Adipose tissue (tissue), 3 donors: ENCODE data around the gene ATXN1. TPM values are rescaled to one million over a fixed set of nuclear protein-coding genes. Genes with fewer than 3 reads are reported as not detected.

Source experiments
- H3K27ac ChIP-seq: one replicate; pipeline ENCODE4 v1.5.1; 2013; ENCODE audit warnings: low read depth, low read length
- WGBS, 3 donors: extraction: QIAGEN DNeasy Blood & Tissue Kit; methylation state at CpG; one replicate each; pipeline ENCODE4 v1.1.7; 2013; 5-methylcytosine and 5-hydroxymethylcytosine counted together
- polyA plus RNA-seq, 3 donors: library from polyadenylated mRNA; stranded (reverse); fragments of 200-250 nt; gene quantifications; one replicate each; pipeline ENCODE4 v1.2.3, GENCODE V29; 2013
- donor health status: healthy with polysubstance abuse.
- donor health status: Bipolar disorder and iron deficiency.
- donor health status: healthy.

The ATXN1 gene
- polyA plus RNA-seq, 3 donors: 2.6 to 7.2 (median 6.8) TPM

DNA sequence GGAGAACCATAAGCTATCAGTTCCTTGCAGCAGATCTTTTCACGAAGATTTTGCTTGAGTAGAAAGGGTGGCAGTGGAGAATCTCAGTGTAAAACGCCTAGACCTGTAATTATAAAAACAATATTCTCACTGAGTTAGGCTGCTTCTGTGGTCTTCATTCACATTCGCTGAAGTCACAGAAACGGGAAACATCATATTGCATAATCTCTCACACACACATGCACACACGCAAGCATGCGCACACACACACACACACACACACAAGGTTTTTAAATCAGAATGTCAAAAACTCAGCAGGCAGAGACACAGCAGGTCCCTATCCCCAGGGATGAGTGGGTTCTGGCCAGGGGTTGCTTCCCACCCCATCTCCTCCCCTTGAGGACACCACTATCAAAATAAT, 175.5 kb downstream of the ATXN1 start:
- WGBS, 3 donors: 54 to 79% (median 70%) methylated on average over 6 of the region's 6 CpGs
- no peak overlapping the region for H3K27ac ChIP-seq

DNA sequence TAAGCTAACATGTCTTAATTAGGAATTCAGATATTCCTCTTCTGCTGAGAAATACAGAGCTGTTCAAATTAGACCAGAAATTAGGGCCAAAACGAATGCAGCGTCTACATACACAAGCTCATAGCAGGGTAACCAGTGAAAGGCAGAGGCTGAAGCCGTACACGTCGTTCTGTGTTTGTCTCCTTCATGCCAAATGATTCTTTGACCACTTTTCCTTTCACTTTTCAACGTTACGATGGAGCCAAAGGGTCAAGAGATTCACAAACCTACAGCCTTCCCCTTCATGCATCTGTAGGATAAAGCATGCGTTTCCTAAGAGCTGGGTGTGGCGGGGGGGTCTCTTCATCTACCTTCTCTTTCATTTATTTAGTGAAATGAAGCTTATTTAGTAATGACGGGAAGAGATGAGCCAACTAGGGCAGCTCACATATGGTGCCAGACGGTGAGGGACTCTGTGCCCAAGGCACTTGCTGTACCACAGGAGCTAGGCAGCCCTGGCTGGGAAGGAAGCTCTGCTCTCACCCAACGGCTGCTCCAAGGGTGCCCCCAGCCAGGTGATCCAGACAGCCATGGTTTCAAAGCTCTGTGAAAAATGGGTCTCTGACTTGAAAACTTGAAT, 178.0 kb downstream of the ATXN1 start:
- no peak overlapping the region for H3K27ac ChIP-seq
- WGBS, 3 donors: 70 to 84% (median 83%) methylated on average over 12 of the region's 12 CpGs

DNA sequence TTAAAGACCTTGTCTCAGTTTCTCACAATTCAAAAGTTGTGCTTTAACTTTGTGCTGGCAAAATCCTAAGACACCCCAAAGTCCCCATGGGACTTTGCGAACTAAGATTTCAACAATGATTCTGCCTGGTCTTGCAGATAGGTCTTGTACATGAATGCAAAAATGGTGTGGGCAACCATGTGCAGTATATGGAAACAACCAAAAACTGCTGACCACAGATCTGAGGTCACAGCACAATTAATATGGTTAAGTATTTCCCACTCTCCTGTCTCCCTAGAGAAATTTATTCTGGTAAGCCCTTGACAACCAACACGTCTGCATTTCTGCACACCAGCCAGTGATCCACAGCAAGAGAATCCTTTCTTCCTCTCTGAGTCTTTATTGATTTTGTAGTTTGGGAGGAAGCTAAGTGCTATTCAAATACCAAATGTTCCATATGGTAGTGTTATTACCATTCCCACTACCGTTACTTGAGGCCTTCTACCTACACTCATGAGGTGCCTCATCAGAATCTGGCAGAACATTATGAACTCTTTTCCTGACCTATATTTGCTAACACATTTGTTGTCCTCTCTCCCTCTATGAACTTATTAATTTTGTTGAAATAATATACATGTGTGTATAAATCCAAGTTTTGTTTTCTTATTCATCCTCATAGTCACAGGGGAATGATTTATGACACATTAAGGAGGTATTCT, 178.7 kb downstream of the ATXN1 start:
- WGBS, 3 donors: 80 to 92% (median 81%) methylated on average over 3 of the region's 3 CpGs

DNA sequence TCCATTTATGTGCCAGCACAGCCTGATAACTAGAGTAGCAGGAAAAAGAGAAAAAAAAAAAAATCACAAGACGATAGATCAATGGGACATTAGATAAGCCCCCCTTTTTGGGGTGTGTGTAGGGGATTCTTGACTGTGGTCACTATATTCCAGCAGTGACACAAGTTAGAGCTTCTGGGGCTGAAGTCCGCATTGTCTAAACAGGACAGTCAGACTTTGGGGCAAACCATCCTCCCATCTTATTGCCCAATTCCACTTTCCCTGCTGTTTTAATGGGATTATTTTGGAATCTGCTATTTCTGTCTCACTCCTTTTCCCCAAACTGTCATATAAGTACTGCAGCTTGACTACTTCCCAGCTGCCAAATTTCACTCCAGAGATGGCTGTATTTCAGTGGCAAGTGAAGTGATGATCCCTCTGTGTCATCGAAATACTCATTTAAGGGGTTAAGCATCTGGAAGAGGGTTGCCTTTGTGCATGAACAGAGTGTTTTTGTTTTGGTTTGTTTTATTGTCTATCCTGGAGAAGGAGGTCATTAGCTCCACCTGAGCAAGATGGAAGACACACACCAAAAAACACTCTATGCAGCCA, 182.5 kb downstream of the ATXN1 start:
- no peak overlapping the region for H3K27ac ChIP-seq
- 79 to 96% (median 93%) methylated on average over 3 of the region's 3 CpGs for WGBS, 3 donors

More for the DNA sequence above, 178.7 kb downstream of the ATXN1 start:
- H3K27ac ChIP-seq: no peak overlapping the region

DNA sequence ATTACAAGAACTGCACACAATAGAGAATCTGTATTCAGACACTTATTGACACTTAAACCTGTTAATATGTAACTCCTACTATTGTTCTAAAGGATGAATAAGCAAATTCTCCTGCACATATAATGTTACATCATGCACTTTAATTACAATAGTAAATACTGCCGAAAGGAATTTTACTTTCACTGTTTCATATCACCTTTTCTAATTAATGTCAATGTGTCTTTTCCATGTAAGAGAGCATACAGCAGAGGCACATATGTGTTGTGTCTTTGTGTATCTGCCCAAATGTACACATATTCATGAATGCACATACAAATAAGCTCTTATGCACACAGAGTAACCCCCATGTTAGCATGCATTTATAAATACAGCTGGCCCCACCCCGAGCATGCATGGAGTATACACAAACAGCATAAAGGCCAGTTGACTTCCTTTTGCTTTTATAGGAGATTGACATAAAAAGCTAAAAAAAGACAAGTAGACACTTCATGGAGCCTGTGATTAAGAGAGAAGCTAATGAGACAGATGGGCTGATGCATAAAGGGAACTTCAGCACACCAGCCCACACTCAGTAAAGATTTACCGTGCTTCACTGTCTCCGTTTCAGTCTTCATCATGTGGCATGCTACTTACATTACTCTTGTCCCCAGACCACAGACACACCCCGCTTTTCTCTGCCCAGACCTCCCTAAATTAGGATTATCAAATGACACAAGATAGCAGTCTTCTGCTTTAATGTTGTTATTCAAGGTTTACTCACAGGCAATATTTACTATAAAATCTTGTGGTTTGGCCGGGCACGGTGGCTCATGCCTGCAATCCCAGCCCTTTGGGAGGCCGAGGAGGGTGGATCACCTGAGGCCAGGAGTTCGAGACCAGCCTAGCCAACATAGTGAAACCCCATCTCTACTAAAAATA, 184.6 kb downstream of the ATXN1 start:
- no peak overlapping the region for H3K27ac ChIP-seq
- WGBS, 3 donors: 89 to 92% (median 91%) methylated on average over 9 of the region's 9 CpGs

DNA sequence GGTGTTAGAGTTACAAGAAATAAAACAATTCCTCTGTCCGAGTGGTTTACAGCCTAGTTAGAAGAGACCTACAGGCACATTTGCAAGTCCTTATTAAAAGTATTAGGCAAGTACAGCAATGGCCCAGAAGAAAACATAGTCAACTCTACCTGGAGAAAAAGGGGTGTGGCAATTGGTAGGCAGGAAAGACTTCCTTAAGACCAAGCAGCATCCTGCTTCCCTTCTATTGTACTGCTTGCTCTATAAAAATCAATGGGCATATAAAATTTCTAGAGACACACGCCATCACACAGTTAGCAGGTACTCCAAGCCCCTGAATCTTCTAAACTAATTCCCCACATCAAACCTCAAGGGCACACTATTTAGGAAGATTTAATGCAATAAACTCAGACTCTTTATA, 185.6 kb downstream of the ATXN1 start:
- 94 to 98% (median 98%) methylated on average over 2 of the region's 2 CpGs for WGBS, 3 donors
- no peak overlapping the region for H3K27ac ChIP-seq

DNA sequence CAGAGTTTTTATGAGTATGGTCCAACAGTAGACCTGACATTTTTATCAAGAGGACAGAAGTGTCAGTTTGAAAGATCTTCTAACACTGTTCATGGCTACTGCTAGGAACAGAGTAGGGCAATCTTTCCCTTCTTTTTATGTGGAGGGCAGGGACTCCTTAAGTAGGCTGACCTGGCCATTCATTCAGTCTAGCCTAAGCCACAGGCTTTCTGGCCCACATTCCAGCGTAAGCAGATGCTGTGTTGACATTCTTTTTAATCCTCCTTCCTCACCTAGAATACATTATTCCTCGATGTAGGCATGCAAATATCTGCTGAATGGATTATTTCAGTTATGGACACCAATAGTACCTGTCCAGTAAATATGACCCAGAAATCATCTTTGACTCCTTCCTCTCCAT, 188.3 kb downstream of the ATXN1 start:
- WGBS, 3 donors: 90 to 93% (median 92%) methylated on average over 2 of the region's 2 CpGs
- no peak overlapping the region for H3K27ac ChIP-seq

DNA sequence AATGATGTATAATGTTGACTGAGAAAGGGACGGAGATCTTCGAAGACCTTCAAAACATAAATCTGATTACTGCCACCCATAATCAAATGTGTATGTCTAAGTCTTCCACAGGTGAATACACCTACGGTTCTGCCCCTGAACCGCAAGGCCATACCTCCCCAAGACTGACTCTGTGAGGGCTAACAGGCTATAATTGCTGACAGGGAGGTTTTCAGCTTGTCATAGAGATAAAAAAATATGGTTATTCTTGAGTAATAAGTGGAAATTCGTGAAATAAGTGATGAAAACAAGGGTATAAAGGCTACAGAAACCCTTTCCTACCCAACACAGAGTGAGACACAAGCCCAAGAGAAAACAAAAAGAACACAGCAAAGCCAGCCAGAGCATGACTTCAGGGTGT, 188.9 kb downstream of the ATXN1 start:
- 87 to 90% (median 88%) methylated on average over 5 of the region's 5 CpGs for WGBS, 3 donors
- no peak overlapping the region for H3K27ac ChIP-seq

DNA sequence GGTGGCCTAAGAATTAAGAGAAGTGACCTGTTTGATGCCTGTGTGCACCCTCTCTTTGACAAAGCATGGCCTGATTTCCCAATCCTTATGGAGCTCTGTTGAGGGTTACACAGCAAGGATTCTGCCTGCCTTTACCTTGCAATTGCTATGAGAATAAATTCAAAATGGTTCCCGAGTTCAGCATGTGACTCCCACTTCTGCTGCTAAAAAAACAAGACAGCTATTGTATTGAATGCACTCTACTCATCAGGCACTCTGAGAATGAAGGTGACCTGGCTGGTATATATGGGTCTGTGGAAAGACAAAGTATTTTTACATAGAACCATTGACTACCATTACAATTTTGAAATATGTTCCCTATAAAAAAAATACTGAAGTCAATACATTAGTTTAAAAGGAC, 190.3 kb downstream of the ATXN1 start:
- 92 to 100% (median 95%) methylated on average over 1 of the region's 1 CpG for WGBS, 3 donors
- no peak overlapping the region for H3K27ac ChIP-seq

DNA sequence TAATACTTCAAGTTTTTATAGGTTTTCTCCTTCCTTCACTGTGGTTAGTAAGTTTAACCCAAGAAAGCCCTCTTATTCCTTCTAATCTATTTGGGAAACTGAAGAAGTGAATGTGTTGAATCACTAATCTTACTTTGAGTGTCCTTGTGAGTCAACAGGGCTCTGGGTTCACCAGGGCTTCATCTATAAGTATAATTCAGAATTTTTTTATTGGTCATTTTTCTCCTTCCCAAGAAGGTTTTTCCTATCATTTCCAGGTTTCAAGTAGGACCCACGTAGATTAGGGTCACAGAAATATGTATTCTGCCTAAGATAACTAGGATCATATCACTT, 191.1 kb downstream of the ATXN1 start:
- no peak overlapping the region for H3K27ac ChIP-seq
- 92 to 97% (median 96%) methylated on average over 1 of the region's 1 CpG for WGBS, 3 donors

DNA sequence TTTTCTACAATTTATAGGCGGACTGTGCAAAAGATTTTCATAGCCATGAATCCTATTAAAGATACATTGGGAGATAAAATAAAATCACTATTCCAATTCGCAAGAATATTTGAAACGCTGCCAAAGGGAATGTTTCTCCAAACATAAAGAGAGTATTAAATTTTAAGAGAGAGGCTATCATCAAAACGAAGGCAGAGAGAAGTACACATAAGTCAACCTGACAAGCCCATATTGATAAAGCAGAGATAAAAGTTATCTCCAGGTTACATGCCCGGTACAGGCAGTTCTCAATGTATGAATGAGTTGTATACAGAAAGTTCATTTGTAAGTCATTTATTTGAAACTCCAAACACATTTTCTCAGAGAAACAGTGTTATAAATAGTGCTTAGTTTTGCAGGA, 193.1 kb downstream of the ATXN1 start:
- WGBS, 3 donors: 38 to 62% (median 52%) methylated on average over 5 of the region's 5 CpGs
- H3K27ac ChIP-seq: no peak overlapping the region

DNA sequence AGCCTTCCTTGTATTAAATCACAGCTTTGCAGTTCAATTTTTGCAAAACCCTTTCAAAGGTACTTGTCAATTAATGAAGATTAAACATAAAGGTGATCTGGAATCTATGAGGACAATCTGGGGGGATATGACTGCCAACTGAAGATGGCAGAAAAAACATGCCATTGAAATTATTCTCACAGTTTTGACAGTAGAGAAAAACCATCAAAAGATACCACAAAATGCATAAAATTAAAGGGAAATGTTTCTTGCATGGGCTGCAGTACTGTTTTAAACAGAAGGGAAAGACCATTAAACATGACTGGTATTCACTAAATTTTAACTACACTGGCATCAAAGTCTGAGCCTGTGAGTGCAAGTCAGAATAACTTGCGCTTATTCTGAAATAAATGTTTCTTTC, 194.2 kb downstream of the ATXN1 start:
- 88 to 96% (median 96%) methylated on average over 1 of the region's 1 CpG for WGBS, 3 donors
- H3K27ac ChIP-seq: no peak overlapping the region

DNA sequence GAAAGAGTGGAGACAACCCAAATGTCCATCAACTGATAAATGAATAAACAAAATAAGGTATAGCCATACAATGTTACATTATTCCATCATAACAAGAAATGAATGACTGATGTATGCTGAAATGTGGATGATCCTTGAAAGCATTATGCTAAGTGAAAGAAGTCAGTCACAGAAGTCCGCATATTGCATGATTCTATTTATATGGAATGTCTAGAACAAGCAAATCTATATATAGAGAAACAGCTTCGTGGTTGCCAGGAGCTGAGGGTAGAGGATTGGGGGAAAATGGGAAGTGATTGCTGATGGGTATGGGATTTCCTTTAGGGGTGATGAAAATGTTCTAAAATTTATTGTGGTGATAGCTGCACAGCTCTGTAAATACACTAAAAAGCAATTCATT, 196.8 kb downstream of the ATXN1 start:
- WGBS, 3 donors: 59 to 95% (median 73%) methylated on average over 2 of the region's 2 CpGs
- H3K27ac ChIP-seq: no peak overlapping the region

DNA sequence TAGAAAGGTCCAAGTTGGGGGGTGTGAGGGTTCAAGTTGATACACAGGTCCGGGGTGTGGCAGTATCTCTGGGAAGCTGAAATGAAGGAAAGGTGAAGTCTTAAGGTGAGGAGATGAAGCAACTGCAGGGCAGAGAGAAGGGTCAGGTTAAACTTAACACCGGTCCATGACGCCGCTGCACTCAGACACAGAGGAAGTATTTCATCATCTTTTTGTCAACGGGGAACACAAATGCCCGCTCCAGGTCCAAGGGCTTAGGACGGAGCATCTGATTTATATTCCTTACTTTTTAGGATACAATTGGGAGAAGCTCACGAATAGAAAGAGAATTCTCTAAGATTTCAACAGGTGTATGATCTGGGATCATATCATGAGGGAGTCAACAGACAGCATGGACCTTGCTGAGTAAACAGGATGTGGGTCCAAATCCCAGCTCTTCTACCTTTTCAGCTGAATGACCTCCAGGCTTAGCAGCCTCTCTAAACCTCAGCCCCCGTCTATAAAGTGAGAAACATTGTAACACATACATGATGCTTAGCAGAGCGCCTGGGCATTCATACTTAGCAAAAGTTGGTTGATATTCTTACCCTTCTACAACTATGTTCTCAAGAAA, 197.5 kb downstream of the ATXN1 start:
- 82 to 97% (median 83%) methylated on average over 10 of the region's 10 CpGs for WGBS, 3 donors
- no peak overlapping the region for H3K27ac ChIP-seq

DNA sequence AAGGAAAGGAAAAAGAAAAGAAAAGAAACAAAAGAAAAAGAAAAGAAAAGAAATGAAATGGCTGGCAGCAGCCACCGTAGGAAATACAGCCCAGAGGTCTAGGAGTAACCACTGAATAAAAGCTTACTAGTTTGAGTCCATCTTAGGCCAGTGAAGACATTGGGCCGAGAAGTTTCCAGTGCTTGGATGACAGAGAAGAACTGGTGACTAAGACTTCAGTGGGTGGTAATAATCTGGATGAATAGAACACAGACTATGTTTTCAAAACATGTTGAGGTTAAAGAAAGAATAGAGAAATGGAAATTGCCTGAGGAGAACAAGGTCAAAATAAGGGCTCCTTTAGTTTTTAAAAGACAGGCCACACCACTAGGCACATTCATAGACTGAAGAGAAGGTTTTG, 198.8 kb downstream of the ATXN1 start:
- 57 to 90% (median 73%) methylated on average over 2 of the region's 2 CpGs for WGBS, 3 donors
- H3K27ac ChIP-seq: no peak overlapping the region

DNA sequence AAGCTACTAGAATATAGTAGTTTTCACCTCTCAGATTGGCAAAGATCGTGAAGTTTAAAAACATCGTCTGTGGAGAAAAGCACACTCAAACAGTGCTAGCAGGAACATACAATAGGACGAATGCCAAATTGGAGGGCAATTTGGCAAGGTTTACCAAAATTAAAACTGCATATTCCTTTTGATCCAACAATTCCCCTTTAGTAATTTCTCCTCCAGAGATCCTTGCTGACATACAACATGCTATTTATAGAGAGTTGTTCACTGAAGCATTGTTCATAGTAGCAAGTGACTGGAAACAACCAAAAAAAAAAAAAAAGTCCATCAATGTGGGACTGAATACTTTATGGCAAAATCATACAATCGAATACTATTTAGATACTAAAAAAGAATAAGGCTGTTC, 202.2 kb downstream of the ATXN1 start:
- 44 to 75% (median 61%) methylated on average over 4 of the region's 4 CpGs for WGBS, 3 donors
- H3K27ac ChIP-seq: no peak overlapping the region

DNA sequence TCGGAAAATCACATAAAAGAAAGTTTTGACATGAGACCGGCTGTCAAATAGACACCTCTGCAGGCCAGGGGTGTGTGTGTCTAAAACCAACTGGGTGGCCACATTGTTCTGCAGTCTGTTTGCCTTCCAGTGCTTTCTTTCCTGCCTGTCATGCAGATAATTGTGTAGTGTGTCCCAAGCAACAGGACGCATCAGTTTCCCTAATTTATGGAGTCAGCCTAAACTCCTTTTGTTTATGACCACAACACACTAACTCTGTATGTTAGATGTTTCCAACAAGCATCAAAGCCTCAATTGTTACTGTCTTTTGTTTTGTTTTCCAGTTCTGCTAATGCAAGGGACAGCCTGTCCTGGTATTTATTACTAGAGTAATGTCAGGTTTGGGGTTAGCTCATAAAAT, 205.7 kb downstream of the ATXN1 start:
- 96 to 99% (median 97%) methylated on average over 3 of the region's 3 CpGs for WGBS, 3 donors
- H3K27ac ChIP-seq: no peak overlapping the region

DNA sequence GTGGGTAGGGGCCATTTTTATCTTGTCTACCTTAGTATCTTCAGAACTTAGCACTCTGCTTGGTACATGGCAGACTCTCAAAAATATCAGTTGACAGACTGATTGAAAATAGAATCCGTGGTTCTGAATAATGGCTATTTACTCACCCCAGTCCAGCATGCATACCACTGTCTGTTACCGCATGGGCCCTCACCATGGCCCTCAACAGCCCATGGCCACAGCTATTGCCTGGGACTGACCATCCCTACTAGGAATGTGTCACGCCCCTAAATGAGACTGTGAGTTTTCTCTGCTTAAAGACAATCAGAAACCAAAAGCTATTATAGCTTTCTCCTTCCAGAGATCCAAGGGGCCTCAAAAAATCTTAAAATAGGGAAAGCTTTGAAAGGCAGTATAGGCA, 207.7 kb downstream of the ATXN1 start:
- 97 to 99% (median 99%) methylated on average over 3 of the region's 3 CpGs for WGBS, 3 donors
- no peak overlapping the region for H3K27ac ChIP-seq

DNA sequence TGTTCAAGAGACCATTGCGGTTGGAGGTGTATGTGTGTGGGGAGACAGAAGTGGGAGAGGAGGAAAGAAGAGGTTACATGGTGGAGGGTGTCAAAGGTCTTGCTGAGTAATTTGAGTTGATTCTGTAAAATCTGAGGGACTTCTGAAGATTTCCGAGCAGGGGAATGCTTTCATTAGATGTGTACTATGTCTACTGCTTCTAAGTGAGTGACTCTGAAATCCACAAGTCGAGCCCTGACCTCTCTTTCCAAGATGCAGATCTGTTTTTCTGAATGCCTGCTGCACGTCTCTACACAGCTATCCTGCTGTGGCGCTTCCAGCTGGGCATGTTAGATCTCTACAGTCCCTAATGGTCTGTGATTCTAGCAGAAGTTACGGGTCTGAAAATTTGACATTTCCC, 209.8 kb downstream of the ATXN1 start:
- WGBS, 3 donors: 91 to 93% (median 92%) methylated on average over 6 of the region's 6 CpGs
- H3K27ac ChIP-seq: no peak overlapping the region
